MM.1S (cell line): ENCODE results near the gene FGFRL1.

Experiments used
- EZH2 ChIP-seq: fragments of 300-600 bp; sonication (generic); optimal IDR thresholded peaks from 2 replicates; pipeline ENCODE3; 2017; ENCODE audit warnings: low read depth, mild to moderate bottlenecking, antibody characterized with exemption, low read length, mixed read lengths
- TF ChIP-seq, protein P1 (sequence below): fragments of 300-600 bp; sonication (generic); IDR thresholded peaks from 2 replicates; pipeline ENCODE4 v1.5.1; 2016; ENCODE audit warnings: antibody characterized with exemption, low read length, mixed read lengths

DNA sequence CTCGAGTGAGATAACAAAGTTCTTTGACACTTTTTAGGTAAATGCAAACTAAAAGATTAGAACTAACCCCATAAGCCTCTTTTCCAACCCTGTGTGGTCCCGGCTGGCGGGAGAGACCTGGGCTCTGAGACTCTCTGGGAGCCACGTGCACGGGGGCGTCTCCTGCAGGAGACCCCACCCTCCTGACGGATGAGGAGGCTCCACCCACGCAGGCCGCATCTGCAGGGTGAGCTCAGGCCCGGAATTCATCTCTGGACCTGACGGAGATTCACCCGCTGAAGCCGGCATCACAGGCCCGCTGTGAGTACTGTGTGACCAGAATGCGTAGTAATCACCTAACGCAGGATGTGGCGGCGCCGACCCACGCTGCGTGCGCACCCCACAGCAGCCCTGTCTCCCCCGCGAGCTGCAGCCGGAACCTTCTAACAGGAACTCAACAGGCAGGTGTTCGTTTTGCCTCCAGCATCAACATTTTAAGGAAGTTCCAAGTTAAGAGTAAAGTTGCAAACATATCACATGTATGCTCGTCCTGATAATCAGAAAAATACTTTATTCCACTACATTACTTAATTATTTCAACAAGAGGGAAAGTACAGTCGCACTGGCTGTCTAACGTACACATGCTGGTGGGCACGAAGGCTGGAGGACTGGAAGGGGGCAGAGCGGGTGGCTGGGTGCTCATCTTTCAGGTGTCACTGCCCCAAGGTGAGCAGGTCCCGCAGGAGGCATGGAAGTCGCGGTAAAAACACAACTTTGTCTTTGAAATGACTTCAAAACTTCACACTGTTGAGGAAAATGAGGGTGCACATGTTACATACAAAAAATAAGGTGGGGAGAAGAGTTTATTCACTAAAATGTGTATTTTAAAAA lies 44.5 kb downstream of the FGFRL1 start:
- TF ChIP-seq, protein P1, sequence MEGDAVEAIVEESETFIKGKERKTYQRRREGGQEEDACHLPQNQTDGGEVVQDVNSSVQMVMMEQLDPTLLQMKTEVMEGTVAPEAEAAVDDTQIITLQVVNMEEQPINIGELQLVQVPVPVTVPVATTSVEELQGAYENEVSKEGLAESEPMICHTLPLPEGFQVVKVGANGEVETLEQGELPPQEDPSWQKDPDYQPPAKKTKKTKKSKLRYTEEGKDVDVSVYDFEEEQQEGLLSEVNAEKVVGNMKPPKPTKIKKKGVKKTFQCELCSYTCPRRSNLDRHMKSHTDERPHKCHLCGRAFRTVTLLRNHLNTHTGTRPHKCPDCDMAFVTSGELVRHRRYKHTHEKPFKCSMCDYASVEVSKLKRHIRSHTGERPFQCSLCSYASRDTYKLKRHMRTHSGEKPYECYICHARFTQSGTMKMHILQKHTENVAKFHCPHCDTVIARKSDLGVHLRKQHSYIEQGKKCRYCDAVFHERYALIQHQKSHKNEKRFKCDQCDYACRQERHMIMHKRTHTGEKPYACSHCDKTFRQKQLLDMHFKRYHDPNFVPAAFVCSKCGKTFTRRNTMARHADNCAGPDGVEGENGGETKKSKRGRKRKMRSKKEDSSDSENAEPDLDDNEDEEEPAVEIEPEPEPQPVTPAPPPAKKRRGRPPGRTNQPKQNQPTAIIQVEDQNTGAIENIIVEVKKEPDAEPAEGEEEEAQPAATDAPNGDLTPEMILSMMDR = no peak
- no peak for TF ChIP-seq EZH2
